GM19240 (cell line): Measurements from ENCODE around the gene CST7.

Experiments
- DNase-seq: peaks from one replicate; pipeline ENCODE4 v3.0.0; 2011; ENCODE audit warnings: low spot score; ENCODE audit not compliant: insufficient read length

The CST7 gene

DNA sequence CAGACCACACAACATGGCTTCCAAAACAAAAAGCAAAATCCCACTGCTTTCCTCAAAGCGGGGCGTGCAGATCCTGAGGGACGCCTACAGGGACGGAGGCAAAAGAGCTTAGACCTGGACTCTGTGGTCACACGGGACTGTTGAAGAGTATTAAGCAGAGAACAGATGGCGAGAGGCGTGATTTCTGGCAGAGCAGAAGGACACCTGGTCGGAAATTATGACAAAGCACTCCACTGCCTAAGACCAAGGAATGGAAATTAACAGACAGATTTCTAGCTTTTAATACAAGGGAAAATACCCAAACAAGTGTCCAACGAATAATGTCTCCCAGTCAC is 15.4 kb downstream of the CST7 start:
- no peak for DNase-seq

GRCh38 chr20:24965065-24965919 is 16.2 kb downstream of the CST7 start:
- DNase-seq: no peak

DNA sequence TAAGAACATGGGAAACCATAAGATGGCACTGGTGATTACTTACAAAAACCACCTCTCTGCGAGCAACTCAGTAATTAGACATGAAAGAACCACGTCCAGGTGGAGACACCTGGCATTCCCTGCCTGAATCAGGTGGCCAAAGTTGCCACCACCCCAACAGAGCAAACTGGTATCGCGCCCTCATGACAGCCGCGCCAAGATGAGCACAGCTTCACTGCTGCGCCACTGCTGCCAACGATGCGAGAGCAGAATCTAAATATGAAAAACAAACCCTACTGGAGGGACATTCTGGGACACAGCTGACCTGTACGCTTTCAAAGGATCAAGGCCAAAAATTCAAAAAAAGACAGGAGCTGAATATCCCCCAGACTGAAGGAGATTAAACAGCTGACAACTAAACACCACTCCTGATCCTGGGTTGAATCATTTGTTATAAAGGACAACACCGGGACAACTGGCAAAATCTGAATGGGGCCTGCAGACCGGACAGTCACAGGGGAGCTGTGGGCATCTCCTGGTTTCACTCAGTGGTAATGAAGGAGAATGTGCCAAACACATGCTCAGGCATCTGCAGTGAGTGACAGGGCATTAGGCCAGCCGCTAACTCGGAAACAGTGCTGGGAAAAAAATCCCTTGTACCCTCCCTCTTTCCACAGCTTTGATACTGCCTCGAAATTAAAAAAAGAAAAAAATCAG is 17.4 kb downstream of the CST7 start:
- DNase-seq: no peak

DNA sequence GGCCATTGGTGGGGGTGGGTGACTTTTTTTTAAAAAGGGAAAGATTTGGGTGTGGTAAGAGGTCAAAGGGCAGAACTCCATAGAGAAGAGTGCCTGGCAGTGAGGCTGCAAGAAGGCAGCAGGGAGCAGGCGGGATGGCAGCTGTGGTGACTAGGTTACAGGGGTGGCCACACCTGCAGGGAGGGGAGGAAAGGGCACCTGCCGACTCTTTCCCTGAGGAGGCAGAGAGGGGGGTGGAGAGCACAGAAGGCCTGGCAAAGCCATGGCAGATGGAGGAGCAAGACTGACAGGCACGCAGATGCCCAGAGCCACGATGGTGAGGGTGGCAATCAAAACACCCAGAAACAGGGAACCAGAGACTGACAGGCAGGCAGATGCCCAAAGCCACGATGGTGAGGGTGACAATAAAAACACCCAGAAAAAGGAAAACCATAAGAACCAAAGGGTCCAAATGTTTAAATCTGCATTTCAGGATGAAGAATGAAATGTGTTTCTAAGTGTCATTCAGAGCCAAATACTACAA is 19.3 kb downstream of the CST7 start:
- DNase-seq: no peak

DNA sequence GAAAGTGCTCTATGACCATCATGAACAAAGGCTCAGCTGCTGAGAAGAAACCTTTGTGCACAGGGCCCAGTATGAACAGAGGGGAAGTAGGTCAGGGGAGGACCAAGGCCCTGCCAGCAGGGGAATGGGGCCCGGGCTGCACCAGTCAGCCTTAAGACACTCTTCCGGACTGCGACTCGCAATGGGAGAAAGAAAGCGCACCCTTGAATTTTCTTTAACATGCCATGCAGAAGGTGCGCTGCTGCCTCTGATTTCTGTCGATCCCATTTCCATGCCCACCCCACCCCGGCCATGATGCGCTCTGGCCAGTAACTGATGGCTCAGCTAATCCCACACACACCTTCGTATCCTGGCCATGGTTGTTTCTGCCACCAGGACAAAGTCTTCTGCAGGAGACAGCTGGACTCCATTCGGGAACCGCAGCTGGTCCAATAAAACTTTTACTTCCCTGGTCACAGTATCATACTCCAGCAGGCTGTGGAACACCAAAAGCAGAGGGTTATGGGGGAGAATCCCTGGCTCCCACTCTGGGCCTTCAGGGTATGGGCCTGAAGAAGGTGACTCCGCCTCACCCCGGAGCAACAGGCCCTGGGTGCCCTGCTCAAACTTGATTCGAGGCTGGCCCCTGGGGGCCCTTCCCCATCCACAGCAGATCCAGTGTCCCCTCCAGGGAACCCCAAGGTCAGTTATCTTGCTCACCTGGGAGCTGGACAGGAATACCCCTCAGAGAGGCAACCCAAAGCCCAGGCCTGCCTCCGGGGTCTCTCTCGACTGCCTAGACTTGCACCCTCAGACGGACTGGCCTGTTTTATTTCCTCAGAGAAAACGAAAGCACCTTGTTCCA is 20.3 kb downstream of the CST7 start:
- DNase-seq: no peak

- no peak for DNase-seq
These were observed 21.0 kb downstream of the CST7 start for GRCh38 chr20:24970030-24970553.

GRCh38 chr20:24970754-24971153 is 21.7 kb downstream of the CST7 start:
- no peak for DNase-seq

DNA sequence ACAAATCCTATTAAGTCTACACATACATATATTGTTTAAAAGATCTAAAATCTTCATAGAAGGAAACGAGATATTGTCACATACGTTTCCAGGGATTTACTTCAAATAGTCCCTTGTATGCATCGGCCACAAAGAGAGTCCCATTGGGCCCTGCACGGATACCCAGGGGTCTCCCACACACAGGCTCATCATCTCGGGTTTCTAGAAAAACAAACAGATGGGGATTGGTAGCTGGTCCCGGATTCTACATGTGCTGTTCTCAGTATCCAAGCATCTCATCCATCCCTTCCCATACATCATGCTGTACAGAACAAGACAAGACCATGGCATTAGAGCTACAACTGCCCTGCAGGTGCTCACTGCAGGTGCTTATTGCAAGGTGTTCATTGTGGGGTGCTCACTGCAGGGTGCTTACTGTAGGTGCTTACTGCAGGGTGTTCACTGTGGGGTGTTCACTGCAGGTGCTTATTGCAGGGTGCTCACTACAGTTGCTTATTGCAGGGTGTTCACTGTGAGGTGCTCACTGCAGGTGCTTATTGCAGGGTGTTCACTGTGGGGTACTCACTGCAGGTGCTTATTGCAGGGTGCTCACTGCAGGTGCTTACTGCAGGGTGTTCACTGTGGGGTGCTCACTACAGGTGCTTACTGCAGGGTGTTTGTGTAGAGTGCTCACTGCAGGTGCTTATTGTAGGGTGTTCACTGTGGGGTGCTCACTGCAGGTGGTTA is 22.5 kb downstream of the CST7 start:
- no peak for DNase-seq

DNA sequence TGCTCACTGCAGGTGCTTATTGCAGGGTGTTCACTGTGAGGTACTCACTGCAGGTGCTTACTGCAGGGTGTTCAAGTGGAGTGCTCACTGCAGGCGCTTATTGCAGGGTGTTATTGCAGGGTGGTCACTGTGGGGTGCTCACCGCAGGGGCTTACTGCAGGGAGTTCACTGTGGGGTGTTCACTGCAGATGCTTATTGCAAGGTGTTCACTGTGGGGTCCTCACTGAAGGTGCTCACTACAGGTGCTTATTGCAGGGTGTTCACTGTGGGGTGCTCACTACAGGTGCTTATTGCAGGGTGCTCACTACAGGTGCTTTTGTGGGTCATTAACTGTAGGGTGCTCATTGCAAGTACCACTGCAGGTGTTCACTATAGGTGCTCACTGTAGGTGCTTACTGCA is 23.3 kb downstream of the CST7 start:
- DNase-seq: no peak

DNA sequence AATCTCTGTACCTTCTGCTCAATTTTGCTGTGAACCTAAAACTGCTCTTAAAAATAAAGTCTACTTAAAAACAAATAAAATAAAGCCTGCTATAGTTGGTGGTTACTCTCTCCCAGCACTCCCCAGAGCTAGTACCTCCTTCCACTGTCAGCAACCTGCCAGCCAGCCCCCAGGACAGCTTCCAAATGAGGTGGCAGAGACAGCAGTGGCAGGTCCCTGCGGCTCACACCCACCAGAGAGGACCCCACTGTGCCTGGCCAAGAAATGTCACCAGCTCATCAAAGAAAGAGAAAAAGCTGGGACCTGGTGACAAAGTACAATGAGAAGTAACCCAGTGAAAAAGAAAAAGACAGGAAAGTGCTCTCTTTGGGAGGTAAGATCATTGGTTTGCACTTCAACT is 28.3 kb downstream of the CST7 start:
- DNase-seq: no peak

DNA sequence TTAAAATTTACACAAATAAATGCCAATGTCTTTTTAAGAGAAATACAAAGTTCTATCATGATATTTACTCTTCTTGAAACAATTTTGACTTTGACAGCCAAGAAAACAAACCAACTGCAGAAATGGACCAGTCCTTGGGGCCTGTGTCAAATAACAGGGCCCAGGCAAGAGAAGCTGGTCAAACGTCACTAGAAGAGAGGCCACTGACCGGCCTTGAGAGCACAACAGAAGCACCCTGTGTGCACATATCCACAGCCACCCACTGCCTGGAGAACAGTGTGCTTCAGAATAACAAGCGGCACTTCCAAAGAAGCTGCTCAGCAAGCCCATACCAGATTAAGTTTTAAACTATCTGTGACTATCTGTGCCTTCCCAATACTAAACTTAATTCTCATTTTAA is 28.7 kb downstream of the CST7 start:
- no peak for DNase-seq

- DNase-seq: no peak
These were observed 29.4 kb downstream of the CST7 start for GRCh38 chr20:24978513-24978912.

GRCh38 chr20:24979036-24979960 is 30.2 kb downstream of the CST7 start:
- no peak for DNase-seq

- no peak for DNase-seq
These were observed 31.4 kb downstream of the CST7 start for GRCh38 chr20:24980291-24981053.

- DNase-seq: no peak
These were observed 32.2 kb downstream of the CST7 start for GRCh38 chr20:24981282-24981681.

- no peak for DNase-seq
These were observed 32.7 kb downstream of the CST7 start for GRCh38 chr20:24981790-24982189.

DNA sequence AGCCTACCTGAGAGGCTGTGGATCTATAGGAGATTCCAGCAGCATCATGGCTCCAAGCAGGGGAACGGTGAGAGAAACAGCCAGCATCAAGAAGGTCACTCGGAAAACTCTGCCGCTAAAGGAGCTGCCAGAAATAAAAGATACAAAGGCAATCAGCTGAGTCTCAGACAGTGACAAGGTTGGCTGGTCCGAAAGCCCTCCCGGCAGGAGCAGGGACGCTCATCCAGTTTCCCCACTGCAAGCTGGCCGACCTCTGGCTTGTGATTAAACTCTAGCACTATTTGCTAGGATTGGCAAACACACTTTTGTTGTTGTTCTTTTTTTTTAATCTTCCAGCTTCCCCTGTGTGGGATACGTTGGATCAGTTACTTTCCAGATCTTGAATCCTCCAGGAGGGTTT is 34.8 kb downstream of the CST7 start:
- no peak for DNase-seq

- DNase-seq: no peak
These were observed 36.0 kb downstream of the CST7 start for GRCh38 chr20:24984961-24985640.

DNA sequence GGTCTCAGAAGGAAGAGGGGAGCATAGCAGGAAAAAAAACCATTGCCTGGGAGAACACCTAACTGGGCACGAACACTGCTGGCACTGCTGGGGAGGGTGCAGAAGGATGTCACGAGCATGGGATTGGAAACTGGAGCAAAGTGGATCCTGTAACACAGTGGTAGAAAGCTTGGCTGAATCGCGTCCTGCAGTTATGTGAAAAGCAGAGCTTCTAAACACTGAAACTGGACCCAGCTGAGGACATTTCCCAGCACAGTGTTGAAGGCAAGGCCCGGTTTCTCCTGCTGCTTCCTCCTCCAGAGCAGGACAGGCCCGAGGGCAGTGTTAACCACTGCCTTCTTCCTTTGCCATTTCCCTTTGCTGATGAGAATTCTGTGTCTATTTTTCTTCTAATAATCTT is 36.7 kb downstream of the CST7 start:
- no peak for DNase-seq
